ENCODE measurements around the gene ADCY10.
"Not testable (repeated sequence)": the region's sequence is repeated elsewhere in the genome, so short reads cannot be mapped to it uniquely, and the experiment has no call there.

ADCY10 gene

GRCh38 chr1:167913895-167914496, at the start of gene ADCY10:
Gene ADCY10 (minus strand): TSS chr1:167914134. CDS start chr1:167905140, 8,994 bp downstream.
- DNase-seq (ENCODE audit: low read depth) = no peak

- no peak for DNase-seq (ENCODE audit: low read depth)
Measured at GRCh38 chr1:167957710-167958109, 43.8 kb upstream of the ADCY10 start.

- no peak for DNase-seq (ENCODE audit: low read depth)
Measured at GRCh38 chr1:167955915-167956314, 42.0 kb upstream of the ADCY10 start.

- no peak for DNase-seq (ENCODE audit: low read depth)
Measured at GRCh38 chr1:167950569-167950968, 36.6 kb upstream of the ADCY10 start.

- DNase-seq (ENCODE audit: low read depth) = no peak
Measured at GRCh38 chr1:167949785-167950184, 35.9 kb upstream of the ADCY10 start.

GRCh38 chr1:167947733-167948132, 33.8 kb upstream of the ADCY10 start:
- no peak for DNase-seq (ENCODE audit: low read depth)

- DNase-seq (ENCODE audit: low read depth) = no peak
Measured at GRCh38 chr1:167943541-167943940, 29.6 kb upstream of the ADCY10 start.

- DNase-seq (ENCODE audit: low read depth) = no peak
Measured at GRCh38 chr1:167940264-167940663, 26.3 kb upstream of the ADCY10 start.

- DNase-seq (ENCODE audit: low read depth) = no peak
Measured at GRCh38 chr1:167938080-167938636, 24.2 kb upstream of the ADCY10 start.

- no peak for DNase-seq (ENCODE audit: low read depth)
Measured at GRCh38 chr1:167937709-167938010, 23.7 kb upstream of the ADCY10 start.

- peak; percentile 46 for DNase-seq (ENCODE audit: low read depth)
Measured at GRCh38 chr1:167936930-167937708, 23.2 kb upstream of the ADCY10 start, which contains the start of gene MPC2. Gene MPC2 (minus strand): TSS chr1:167937072. CDS start chr1:167935841, 1,231 bp downstream.

- DNase-seq (ENCODE audit: low read depth) = peak; percentile 91
Measured at GRCh38 chr1:167936068-167936929, 22.4 kb upstream of the ADCY10 start, which contains the start of gene DCAF6. Gene DCAF6 (plus strand): TSS chr1:167936683. CDS start chr1:167936912, 229 bp downstream.

GRCh38 chr1:167935216-167936067, 21.5 kb upstream of the ADCY10 start:
- DNase-seq (ENCODE audit: low read depth) = peak; percentile 4

- no peak for DNase-seq (ENCODE audit: low read depth)
Measured at GRCh38 chr1:167934426-167935215, 20.7 kb upstream of the ADCY10 start.

GRCh38 chr1:167933788-167934187, 19.9 kb upstream of the ADCY10 start:
- no peak for DNase-seq (ENCODE audit: low read depth)

- no peak for DNase-seq (ENCODE audit: low read depth)
Measured at GRCh38 chr1:167929725-167930124, 15.8 kb upstream of the ADCY10 start.

GRCh38 chr1:167928919-167929318, 15.0 kb upstream of the ADCY10 start:
- DNase-seq (ENCODE audit: low read depth) = not testable (repeated sequence)

GRCh38 chr1:167928457-167928852, 14.5 kb upstream of the ADCY10 start:
- DNase-seq (ENCODE audit: low read depth) = no peak

GRCh38 chr1:167927046-167927754, 13.3 kb upstream of the ADCY10 start:
- DNase-seq (ENCODE audit: low read depth) = no peak

GRCh38 chr1:167926486-167926997, 12.6 kb upstream of the ADCY10 start:
- no peak for DNase-seq (ENCODE audit: low read depth)
